ENCODE results near the gene PRF1.
A peak's percentile ranks its signal among the peaks of the same experiment; 100 is the strongest.

Gene PRF1

DNA sequence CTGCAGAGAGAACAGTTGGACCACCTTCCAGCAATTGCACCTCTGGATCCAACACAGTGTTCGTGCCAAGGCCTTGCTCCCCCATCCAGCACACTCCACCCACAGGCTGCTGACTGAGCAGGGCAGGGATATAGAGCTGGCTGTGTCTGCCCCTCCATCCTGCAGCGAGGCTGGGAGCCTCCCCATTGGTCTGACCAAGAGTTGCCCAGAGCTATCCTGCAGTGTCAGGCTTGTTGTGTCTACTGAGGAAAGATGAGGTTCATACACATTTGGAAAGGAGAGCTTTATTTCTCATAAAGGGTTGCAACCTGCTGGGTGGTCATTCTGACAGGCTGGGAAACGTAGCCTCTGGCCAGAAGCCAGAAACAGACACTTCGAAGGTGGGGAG lies 27.1 kb downstream of the PRF1 start:
- DNase-seq, result no peak

DNA sequence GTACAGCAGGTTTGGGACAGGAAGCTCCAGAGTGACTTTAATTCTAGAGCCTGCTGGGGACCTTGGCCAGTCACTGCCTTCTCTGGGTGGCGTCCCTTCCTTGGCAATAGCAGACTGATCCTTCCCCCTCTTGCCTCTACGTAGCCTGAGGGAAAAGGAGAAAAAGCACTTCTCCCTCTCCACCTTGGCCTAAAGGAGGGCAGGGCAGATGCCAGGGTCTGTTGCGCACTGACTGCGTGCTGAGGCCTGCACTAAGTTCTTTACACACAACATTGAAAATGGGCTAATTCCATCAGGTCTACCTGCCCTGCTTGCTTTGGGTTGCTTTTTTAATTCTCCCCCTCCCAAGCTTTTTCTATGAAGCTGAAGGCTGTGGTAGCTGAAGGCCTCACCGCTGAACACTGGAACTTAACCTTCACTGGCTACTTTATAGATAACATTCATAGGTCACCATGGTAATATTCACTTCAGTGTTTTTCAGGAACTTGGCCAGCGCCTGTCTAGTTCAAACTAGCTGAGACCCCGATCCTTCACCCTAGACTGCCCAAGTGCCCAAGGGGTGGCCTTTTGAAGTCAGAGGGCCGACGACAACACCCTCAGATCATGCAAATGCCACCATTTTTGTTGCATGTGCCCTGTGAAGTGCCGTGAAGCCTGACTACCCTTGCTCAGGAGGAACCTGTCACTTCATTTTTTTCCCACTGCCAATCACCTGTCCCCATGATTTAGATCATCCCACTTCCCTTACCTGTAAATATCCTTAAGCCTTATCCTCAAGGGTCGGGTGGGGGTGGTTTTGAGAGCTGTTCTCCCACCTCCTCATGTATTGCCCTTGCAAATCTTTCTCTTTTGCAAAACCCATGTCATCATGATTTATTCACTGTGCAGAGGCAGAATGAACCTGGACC lies 28.7 kb downstream of the PRF1 start:
- DNase-seq, result no peak

DNA sequence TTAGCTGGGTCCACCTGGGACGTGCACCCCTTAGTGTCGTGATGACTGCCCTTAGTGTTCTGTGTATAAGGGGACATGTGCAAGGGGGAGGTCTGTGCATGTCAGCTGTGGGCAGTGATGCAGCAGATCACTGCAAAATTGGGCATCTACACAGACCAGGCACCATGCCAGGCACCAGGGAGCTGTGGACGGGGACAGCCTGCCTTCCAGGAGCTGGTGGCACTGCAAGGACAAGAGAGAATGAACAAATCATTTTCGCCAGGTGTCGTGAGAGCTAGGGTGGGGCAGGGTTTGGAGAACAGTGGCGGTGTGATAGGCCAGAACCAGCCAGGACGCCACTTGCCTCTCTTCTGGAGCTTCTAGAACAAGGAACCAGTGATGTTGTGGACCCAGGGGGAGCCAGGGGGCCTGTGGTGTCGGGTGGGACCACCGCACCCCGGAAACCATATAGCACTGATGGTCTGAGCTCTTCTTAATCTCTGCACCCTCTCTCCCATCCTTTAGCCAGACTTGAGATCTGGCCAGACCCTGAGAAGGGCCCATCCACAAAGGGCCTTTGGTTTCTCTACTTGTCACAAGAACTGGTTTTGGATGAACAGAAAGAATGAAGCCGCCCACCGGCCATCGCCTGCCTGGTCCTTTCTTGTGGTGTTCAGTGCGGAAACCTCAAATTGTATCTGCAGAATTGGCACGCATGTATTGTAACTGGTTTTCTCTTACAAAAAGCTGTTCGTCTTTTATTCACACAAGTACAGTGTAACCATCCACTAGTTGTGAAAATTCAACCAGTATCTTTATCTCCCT lies 30.7 kb downstream of the PRF1 start:
- no peak for DNase-seq

DNA sequence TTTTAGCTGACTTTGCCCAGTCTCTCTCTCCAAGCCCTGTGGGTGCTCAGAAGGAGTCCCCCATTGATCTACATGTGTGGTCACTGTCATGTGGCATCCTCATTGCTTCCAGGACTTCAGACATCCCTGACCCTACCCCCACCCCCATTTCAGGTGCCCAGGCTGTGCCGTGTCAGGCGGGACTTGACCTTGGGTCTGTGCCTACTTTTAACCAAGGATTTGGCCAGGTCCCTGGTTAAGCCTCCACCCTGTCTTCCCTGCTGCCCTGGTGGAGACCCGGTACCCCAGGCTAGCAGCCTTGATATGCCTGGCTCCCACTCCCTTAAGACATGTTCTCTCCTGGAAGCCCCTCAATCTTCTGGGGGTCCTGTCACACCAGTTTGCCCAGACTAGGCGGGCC lies 31.3 kb downstream of the PRF1 start:
- no peak for DNase-seq

DNA sequence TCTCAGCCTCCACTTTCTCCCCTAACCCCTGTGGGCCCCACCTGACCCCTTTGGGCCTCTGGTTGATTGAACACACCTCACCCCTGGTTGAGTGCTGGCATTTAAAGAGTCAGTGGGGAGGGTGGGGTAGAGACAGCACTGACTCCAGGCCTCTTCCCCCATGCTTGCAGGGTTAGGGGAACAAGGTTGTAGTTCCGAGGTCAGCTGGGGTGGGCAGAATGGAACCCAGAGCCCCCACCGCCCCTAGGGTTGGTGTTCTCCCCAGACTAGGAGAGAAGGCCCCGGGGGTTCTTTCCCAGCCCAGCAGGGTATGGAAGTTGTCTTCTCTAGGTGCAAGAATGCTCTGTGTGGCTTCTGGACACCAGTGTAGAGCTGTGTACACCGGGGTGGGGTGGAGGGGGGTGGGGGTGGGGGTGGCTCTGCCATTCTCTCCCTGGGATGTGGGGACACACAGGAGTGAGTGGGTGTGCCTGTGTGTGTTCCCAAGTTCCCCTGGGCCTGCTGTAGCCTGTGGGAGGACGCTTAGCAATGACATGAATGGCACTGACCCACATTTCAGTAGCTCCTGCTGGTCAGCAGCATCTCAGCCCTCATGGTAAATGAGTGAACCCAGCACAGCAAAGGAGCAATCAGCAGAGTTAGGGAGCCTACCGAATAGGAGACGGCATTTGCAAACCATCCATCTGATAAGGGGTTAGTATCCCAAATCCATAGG lies 33.6 kb downstream of the PRF1 start:
- no peak for DNase-seq

DNA sequence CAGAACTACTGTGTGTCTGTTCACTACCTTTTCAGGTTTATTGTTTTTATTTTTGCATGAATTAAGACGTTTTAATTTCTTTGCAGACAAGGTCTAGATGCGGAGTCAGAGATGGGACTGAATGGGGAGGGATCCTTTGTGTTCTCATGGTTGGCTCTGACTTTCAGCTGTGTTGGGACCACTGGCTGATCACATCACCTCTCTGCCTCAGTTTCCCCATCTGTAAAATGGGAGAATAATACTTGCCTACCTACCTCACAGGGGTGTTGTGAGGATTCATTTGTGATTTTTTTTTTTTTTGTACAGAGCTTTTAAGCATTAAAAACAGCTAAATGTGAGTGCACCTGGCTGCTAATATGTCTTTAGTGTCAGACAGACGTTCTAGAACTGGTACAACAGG lies 34.4 kb downstream of the PRF1 start:
- no peak for DNase-seq

DNA sequence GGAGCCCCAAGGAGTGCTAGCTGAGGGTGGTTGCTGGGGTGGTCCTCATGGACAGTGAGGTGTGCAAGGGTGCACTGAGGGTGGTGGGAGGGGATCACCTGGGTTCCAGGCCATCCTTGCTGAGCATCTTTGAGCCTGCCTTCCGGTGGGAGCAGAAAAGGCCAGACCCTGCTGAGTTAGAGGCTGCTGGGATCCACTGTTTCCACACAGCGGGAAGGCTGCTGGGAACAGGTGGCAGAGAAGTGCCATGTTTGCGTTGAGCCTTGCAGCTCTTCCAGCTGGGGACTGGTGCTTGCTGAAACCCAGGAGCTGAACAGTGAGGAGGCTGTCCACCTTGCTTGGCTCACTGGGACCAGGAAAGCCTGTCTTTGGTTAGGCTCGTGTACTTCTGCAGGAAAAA lies 34.9 kb downstream of the PRF1 start:
- no peak for DNase-seq

DNA sequence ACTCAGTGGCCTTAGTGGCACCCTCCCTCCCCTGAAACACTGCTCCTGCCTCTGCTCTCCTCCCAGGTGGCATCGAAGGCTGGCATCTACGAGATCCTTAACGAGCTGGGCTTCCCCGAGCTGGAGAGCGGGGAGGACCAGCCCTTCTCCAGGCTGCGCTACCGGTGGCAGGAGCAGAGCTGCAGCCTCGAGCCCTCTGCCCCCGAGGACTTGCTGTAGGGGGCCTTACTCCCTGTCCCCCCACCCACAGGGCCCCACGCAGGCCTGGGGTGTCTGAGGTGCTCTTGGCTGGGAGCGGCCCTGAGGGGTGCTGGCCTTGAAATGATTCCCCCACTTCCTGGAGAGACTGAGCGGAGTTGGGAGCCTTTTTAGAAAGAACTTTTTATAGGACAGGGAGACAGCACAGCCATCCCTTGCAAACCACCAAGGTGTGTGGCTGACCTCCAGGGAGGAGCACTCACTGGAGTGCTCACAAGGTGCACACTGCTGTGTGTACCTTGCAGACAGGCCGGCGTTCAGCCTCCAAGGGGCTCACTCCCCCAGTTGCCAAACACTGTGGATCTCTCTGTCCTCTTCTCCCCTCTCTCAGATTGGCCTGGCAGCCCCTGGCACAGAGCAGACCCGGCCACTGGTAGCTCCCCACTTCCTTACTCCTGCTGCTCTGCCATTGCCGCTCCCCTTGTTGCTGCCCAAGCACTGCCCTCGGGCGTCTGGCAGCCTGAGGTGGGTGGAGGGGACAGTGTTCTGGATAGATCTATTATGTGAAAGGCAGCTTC lies 35.8 kb downstream of the PRF1 start:
- no peak for DNase-seq

DNA sequence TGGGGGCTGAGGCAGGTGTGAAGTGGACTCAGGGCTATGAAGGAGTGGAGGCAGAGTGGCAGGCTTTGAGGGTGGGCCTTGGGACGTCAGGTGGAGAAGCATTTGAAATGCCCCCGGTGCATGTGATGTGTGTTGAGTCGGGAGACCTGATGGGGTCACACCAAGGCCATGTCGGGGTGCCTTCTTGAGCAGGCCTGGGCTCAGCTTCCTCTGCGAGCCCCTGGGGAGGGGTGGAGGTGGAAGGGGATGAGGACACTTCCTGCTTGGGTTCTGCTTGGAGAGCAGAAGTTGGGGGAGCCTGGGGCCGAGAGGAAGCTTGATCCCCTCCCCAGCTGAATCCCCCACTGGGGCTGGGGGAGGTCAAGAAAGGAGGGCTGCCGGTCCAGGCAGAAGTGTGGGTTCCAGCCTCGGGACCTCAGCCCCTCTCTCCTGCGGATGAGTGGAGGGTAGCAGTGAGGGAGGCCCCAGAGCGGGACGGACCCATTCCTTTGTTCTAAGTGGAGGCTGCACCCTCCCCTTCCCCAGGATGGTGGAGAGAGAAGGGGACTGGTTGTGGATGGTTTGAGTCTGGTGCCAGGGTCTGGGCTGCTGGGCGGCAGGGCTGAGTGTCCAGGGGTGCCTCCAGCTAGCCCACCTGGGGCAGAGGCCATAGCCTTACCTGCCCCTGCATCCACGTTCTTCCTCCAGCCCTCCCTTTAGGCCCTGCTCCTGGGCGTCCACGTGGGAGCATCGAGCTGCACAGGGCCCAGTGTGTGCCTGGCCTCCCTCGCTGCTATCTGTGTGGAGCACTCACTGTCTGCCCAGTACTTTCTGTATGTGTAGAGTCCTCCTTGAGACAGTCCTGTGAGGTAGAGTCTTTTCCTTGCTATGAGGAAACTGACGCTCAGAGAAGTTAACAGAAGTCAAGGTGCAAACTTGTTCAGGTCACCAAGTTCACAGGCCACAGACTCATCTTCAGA lies 36.7 kb downstream of the PRF1 start:
- DNase-seq, result no peak

DNA sequence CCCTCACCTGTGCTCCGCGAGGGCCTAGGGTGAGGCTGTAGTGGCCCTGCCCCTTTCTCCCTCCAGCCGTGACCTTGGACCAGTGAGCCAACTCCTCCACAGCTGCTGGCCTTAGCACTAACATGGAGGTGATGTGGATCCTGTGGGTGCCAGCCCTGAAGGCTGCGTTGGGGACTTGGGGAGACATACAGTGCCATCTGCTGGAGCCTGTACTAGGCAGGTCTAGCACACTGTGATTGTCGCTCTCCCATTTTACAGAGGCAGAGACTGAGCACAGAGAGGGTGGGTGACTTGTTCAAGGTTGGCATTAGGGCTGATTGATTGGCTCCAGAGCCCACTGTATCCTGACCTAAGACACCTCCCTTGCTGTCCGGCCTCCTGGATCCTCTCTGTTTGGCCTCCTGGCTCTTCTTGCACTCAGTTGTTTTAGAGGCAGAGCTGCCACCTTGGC lies 37.6 kb downstream of the PRF1 start:
- no peak for DNase-seq

DNA sequence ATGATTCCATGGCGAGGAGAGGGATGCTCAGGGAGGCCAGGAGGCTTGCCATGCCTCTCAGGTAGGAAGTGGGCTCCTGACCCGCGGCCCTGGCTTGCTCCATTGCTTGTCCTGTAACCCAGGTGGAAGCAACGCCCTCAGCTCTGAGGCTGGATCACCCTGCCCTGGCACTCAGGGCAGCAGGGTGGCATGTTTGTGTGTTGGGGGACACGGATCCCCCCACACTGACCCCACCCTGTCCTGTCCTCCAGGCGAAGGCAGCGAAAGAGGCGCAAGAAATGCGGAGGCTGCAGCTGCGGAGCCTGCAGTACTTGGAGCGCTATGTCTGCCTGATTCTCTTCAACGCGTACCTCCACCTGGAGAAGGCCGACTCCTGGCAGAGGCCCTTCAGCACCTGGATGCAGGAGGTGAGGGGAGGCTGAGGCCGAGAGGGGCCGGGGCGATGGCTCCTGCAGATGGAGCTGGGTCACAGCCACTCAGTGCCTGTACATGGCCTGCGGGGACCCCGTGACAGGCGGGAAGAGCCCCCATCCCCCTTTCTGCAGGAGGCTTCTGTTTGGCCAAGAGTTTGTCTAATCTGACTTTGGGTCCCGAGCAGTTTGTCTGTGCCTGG lies 38.3 kb downstream of the PRF1 start:
- no peak for DNase-seq

DNA sequence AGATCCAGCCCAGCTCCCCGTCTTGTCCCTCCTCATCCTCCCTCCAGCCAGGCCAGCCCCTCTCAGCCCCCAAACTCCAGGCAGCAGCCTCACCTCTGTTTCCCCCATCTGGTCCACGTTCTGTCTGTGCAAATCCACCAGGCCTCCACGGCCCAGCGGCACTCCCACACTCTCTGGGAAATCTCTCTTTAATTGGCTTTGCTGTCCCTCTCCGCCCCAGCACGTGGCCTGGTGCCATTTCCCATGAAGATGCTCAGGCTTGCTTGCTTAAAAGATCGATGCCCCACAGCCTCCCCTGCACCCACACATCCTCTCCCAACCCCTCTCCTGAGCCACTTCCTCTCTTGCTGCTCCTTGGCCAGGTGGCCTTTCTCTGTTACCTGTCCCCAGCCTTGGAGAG lies 39.3 kb downstream of the PRF1 start:
- no peak for DNase-seq

DNA sequence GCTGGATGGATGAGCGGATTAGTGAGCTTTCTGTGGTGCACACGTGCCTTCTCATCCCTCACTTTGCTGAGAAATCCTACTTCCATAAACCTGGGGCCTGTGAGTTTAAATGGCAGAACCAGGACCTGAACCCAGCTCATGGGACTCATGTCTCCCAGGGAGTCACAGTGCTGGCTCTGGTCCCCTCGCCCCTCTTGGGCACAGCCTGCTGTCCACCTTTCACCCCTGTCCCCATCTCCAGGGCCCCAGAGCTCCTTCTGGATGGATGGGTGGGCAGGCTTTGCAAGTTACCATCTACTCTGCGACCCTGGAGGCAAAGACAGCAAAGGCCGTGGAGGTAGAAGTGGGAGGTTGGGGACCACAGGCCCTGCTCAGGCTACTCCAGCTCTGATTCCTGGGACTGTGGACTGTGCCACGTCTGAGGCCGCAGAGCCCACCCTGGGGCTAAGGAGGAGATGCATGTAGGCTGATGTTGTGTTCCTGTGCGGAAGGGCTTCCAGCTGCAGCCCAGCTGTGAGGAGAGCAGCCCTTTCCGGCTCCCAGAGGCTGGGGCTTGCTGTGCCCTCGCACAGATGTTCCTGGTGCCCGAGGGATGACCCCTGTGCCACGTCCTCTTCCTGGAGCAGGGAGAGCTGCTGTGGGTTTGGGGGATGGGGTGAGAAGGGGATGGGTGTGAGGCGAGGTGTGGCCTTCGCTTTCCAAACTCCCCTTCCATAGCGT lies 40.3 kb downstream of the PRF1 start:
- no peak for DNase-seq

DNA sequence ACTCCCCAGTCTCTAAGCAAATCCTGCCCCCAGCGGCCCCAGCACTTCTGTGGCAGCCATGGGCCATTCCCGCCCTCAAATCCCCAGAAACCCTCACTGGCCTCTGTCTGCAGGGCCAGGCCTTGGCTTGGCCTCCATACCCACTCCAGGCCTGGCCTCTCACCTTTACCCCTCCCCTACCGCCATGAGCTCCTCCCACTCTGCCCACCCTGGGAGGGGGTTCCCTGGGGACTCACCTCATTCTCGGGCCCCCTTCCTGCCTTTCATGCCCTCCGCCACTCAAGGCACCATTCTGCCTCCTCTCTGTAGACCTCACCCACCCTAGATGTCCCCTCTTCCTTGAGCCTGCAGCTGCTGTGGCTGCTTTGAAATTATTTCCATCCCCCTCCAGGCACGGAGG lies 41.0 kb downstream of the PRF1 start:
- no peak for DNase-seq

DNA sequence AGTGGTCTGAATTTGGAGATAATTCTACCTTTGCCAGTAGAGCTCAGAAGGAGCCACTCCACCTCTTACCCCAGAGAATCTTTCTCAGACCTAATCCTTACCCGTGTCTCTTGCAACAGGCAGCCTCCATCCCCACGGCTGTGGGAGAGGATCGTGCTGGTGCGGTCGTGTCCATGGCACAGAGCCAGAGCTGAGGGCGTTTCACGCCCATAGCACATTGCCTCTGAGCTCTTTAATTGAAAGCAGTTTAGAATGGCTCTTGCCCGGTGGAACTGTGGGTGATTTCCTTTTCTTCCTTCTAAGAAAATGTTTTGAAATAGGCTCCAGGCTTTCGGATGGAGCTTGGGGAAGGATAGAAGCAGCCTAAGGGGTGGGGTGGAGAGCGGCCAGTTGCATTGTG lies 41.5 kb downstream of the PRF1 start:
- no peak for DNase-seq

DNA sequence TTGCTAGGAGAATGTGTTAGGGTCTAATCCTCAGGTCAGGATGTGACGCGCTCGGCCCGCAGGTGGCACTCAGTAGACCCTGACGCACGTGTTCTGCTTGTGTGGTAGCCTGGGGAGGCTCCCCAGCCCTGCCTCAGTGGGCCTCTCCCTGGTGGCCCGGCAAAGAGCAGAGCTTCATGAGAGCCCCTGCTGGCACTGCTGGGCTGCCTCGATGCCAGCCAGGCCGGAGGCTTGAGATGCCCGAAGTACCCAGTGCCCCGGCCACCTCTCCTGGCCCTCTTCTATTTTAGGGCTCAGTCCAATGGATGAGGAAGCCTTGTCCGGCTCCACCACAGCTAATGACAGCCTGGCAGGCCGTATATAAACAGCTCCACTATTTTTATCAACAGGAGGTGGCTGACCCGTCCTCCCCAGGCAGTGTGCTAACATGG lies 42.0 kb downstream of the PRF1 start:
- no peak for DNase-seq

DNA sequence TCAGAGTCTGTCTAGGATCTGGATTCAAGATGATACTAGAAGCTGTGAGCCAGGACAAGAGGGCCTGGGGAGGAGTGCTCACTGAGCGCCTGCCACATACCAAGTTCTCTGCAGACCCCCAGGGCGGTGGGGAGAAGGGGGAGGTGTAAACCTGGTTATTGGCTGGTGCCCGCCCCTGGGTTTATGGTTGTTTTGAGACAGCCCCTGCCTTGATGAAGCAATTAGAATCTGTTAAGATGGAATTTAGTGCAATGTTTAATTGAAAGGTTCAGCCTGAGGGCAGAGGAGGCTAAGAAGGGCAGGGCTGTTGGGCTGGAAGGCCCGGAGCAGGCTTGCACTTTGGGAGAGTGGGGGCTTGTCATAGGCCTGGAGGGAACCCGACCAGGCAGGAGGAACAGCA lies 42.7 kb downstream of the PRF1 start:
- DNase-seq, result no peak

DNA sequence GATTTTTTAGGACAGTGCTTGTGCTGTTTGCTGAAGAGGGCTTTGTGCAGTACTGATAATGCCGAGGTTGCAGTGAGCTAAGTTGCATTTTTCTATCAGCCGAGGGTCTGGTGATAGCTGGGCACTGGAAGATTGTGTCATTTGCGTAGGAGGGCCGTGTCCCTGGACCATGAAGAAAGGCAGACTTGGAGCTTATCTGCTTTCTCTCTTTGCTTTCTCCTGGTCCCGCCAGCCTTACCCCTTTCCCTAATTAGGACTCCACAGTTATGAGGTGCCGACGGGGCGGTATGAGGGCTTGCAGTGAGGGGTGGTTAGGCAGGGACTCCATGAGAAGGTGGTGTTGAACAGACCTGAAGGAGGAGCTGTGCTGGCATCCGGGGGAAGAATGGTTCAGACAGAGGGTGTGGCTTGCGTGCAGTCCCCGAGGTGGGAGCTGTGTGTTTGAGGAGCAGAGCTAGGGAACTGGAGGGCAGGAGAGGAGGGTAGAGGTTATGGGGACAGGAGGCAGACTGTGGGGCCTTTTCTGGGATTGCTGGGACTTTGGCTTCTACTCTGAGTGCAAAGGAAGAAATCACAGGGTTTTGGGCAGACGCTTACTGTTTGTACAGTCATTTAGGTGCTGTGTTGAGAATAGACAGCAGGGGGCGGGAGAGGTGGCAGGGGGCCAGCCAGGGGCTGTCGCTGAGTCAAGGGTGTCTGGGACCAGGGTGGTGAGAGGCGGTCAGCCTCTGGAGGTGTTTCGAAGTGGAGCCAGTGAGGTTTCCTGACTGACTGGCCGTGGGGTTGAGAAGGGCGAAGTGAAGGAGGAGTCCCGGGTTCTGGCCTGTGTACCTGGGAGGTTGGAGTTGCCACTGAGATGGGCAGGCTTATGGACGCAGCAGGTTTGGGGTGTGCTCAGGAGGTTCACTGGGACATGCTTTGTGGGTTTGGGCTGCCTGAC lies 43.4 kb downstream of the PRF1 start:
- peak; percentile 58 to 60 for DNase-seq

DNA sequence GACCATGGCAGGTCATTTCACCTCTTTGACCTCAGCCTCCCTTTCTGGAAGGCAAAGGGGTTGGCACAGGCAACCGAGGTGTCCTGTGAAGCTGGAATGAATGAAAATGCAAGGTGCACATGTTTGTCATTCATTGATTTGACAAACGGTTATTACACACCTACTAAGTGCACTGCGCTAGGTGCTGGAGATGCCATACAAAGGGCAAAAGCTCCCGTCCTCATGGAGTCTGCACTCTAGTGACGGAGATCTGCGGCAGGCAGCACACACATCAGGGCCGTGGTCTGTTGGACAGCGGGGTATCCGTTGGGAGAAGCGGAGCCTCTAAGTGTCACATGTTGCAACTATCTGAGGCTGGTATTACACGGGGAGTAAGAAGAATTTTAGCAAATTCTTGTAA lies 44.2 kb downstream of the PRF1 start:
- no peak for DNase-seq

Measured in activated CD4-positive, alpha-beta T cell treated with anti-CD3 and anti-CD28 coated beads for 4 hours (primary cell).